HepG2 (cell line): ENCODE measurements around the gene KIF26B. TPM values are rescaled to one million over a fixed set of nuclear protein-coding genes. Genes with fewer than 3 reads are reported as not detected.

Source experiments
- ATAC-seq: fragments of 200-7000 bp; cut with Tn5 transposase; 3 replicates; pipeline ENCODE4 v1.9.1; 2020; ENCODE audit warnings: mild to moderate bottlenecking, moderate library complexity
- BruUV-seq: library from RNA; stranded (reverse); fragments of 400-500 nt; replicated peaks from 2 replicates; lab custom pipeline; 2021; lab: Mats Ljungman, UMichigan
- CTCF ChIA-PET: fragments of 300-600 bp; formaldehyde crosslinking; extraction: SDS; loops from one replicate; lab custom pipeline; 2021; ENCODE audit warnings: low total read pairs, inconsistent platforms, low intra/inter-chr PET ratio; lab: Yijun Ruan, JAX
- POLR2A ChIA-PET: fragments of 350-600 bp; sonication (Branson Sonifier 250); formaldehyde crosslinking; loops from one replicate; lab custom pipeline; 2020; ENCODE audit warnings: antibody characterized with exemption, inconsistent platforms; lab: Yijun Ruan, JAX
- DNase-seq: peaks from one replicate; pipeline ENCODE4 v3.0.0-alpha.2; 2015; ENCODE audit warnings: low spot score
- FAIRE-seq: peaks from 3 replicates; lab custom pipeline; 2011; peaks lifted over from hg19 to GRCh38; lab: Jason Lieb, UNC
- H2AFZ ChIP-seq: one replicate; pipeline ENCODE4 v1.6.1; 2011; ENCODE audit warnings: low read length, inconsistent platforms
- H3K27ac ChIP-seq: fragments of 300-600 bp; 3 replicates; pipeline ENCODE4 v1.8.0; 2011; ENCODE audit warnings: mixed run types, mild to moderate bottlenecking, mixed read lengths, low read length, inconsistent platforms; ENCODE audit not compliant: insufficient read depth; ENCODE audit errors: extremely low read length
- H3K27me3 ChIP-seq, 2 experiments: fragments of 200-600 bp in 1 of 2; 2 replicates in 1 of 2; 3 replicates in 1 of 2; pipeline versions ENCODE4 v1.6.0 to v1.8.0; 2011; ENCODE audit warnings: low read length in 2 of 2, mild to moderate bottlenecking in 2 of 2, moderate library complexity in 2 of 2, inconsistent platforms in 1 of 2; ENCODE audit not compliant: insufficient read depth in 2 of 2, control insufficient read depth in 1 of 2
- H3K36me3 ChIP-seq, 2 experiments: fragments of 200-600 bp in 1 of 2; replicated peaks in 1 of 2; 2 replicates in 1 of 2; 3 replicates in 1 of 2; pipeline versions ENCODE4 v1.5.1 to v1.8.0; 2011; ENCODE audit warnings: low read length in 2 of 2, inconsistent platforms in 1 of 2; ENCODE audit not compliant: insufficient read depth in 2 of 2, control insufficient read depth in 1 of 2
- H3K4me1 ChIP-seq: 2 replicates; pipeline ENCODE4 v1.5.1; 2012; ENCODE audit warnings: low read length, inconsistent platforms; ENCODE audit not compliant: insufficient read depth
- H3K4me2 ChIP-seq: 2 replicates; pipeline ENCODE4 v1.6.0; 2011; ENCODE audit warnings: low read depth, low read length, inconsistent platforms
- H3K4me3 ChIP-seq, 3 experiments: fragments of 200-600 bp in 1 of 3; sonication (generic), shearing (Covaris generic) in 1 of 3; replicated peaks in 1 of 3; 2 replicates each; pipeline ENCODE4 v1.5.1; 2011 to 2016; ENCODE audit warnings: low read length in 3 of 3, inconsistent platforms in 2 of 3, low read depth in 2 of 3, mild to moderate bottlenecking in 2 of 3, control low read depth in 1 of 3, mixed read lengths in 1 of 3; ENCODE audit not compliant: insufficient read depth in 1 of 3
- H3K79me2 ChIP-seq: one replicate; pipeline ENCODE4 v1.6.1; 2011; ENCODE audit warnings: low read length, inconsistent platforms; ENCODE audit not compliant: insufficient read depth
- H3K9ac ChIP-seq: 2 replicates; pipeline ENCODE4 v1.6.0; 2011; ENCODE audit warnings: mild to moderate bottlenecking, low read depth, low read length, inconsistent platforms; ENCODE audit not compliant: insufficient read depth
- H3K9me3 ChIP-seq: 2 replicates; pipeline ENCODE4 v1.5.1; 2012; ENCODE audit warnings: mild to moderate bottlenecking, low read length
- H4K20me1 ChIP-seq: 2 replicates; pipeline ENCODE4 v1.6.0; 2011; ENCODE audit warnings: inconsistent platforms, mild to moderate bottlenecking, low read length, moderate library complexity; ENCODE audit not compliant: insufficient read depth
- KMT2B ChIP-seq: IDR thresholded peaks from 2 replicates; pipeline ENCODE4 v1.6.1; 2016; ENCODE audit warnings: missing genetic modification reagents, missing compliant biosample characterization
- MYC ChIP-seq: sonication (generic); formaldehyde crosslinking; IDR thresholded peaks from 2 replicates; pipeline ENCODE4 v1.9.0; 2021; ENCODE audit warnings: missing genetic modification reagents, borderline replicate concordance
- NR2F2 ChIP-seq: IDR thresholded peaks from 2 replicates; pipeline ENCODE4 v1.6.1; 2012; ENCODE audit warnings: low read depth, inconsistent platforms, borderline replicate concordance
- PAX8 ChIP-seq: sonication (generic); formaldehyde crosslinking; IDR thresholded peaks from 2 replicates; pipeline ENCODE4 v1.8.0; 2022; ENCODE audit warnings: mild to moderate bottlenecking, missing genetic modification reagents, borderline replicate concordance
- REST ChIP-seq, 2 experiments: IDR thresholded peaks; 2 replicates each; pipeline ENCODE4 v1.6.1; 2011 to 2012; ENCODE audit warnings: low read length in 2 of 2, borderline replicate concordance in 1 of 2, low read depth in 1 of 2, mild to moderate bottlenecking in 1 of 2, moderate library complexity in 1 of 2
- SSRP1 ChIP-seq: IDR thresholded peaks from 2 replicates; pipeline ENCODE4 v1.6.1; 2016; ENCODE audit warnings: control low read depth
- ZNF142 ChIP-seq: sonication (generic); formaldehyde crosslinking; IDR thresholded peaks from 2 replicates; pipeline ENCODE4 v1.4.0; 2020; ENCODE audit warnings: missing genetic modification reagents
- ZNF720 ChIP-seq: sonication (generic); formaldehyde crosslinking; IDR thresholded peaks from 2 replicates; pipeline ENCODE4 v1.4.0; 2020; ENCODE audit warnings: missing genetic modification reagents
- ZSCAN9 ChIP-seq: IDR thresholded peaks from 2 replicates; pipeline ENCODE4 v1.6.1; 2016; ENCODE audit warnings: borderline replicate concordance
- WGBS: methylation state at CpG from one replicate; pipeline ENCODE4 v1.1.6; 2017; ENCODE audit warnings: low lambda C conversion rate; 5-methylcytosine and 5-hydroxymethylcytosine counted together
- in situ Hi-C: cut with HindIII; loops from 2 replicates; pipeline ENCODE4 v1.10.0; 2017; ENCODE audit warnings: low pct_unique_long_range_greater_than_20kb; ENCODE audit not compliant: extremely low pct_ligation_motif_present
- intact Hi-C: fragments of 100-400 bp; cut with micrococcal nuclease; formaldehyde crosslinking; loops from one replicate; pipeline ENCODE4 v1.10.0; 2022; ENCODE audit not compliant: unreplicated experiment
- polyA plus RNA-seq, 8 experiments: library from polyadenylated mRNA; depleted of rRNA in 3 of 8; stranded (reverse) in 7 of 8; unstranded in 1 of 8; fragments of >200 nt; fragmentation: Illumina TruSeq in 4 of 8; extraction: Trizol in 4 of 8; gene quantifications; 2 replicates each; pipeline versions ENCODE4 v1.2.1 to v1.2.3, GENCODE V29; 2011 to 2016; ENCODE audit warnings: low read depth in 4 of 8, missing spikeins in 1 of 8, mixed read lengths in 1 of 8; ENCODE audit not compliant: insufficient read depth in 1 of 8
- total RNA-seq, 5 experiments: library from RNA; depleted of rRNA; stranded (reverse); fragments of >200 nt; fragmentation: Illumina TruSeq; extraction: Trizol; gene quantifications; 2 replicates each; pipeline ENCODE4 v1.2.3, GENCODE V29; 2016; ENCODE audit warnings: low read depth in 1 of 5

KIF26B gene
- total and polyA plus RNA-seq, 2 of the 13 experiments (the other 11 are each of a cell fraction or from before 2014, with no cell fraction given): 0.08 to 0.09 TPM

- peak overlapping the region; percentile 77 for H3K27ac ChIP-seq
- TF ChIP-seq NR2F2 (no peak), REST (IDR thresholded peaks at IDR 0.05; ENCODE audit: borderline replicate concordance in 1 of 2, low read depth in 1 of 2, low read length in 2 of 2) (no peak), MYC (CRISPR knock-in tag) (no peak), ZNF142 (CRISPR knock-in tag) (no peak), ZNF720 (CRISPR knock-in tag) (no peak), SSRP1 (CRISPR knock-in tag) (no peak), ZSCAN9 (CRISPR knock-in tag) (0 out of 2 replicates have a peak, but pooled peaks have one; percentile 14), KMT2B (CRISPR knock-in tag) (no peak), PAX8 (CRISPR knock-in tag) (no peak)
- TF ChIP-seq, all 625 proteins: peak for 1
- POLR2A ChIA-PET: interaction anchor here (1.0 to 1.8 kb wide), 4 partner anchors 12 to 50 kb away, joined by 3 to 10 read pairs (median 6); no protein-coding TSS in a partner anchor
- no peaks in the 10 kb centered on the region for H3K27me3 ChIP-seq
- no peaks in the 10 kb centered on the region for H3K36me3 ChIP-seq
- H3K4me3 ChIP-seq: peak overlapping the region in 2 of 3 experiments; percentile 55 to 68; a peak in 4 of 6 replicates
- WGBS: 4% methylated on average over 4 of the region's 4 CpGs
- H3K4me2 ChIP-seq: peak overlapping the region; percentile 83
- CTCF ChIA-PET: no interaction called here
- no TSS peak for BruUV-seq
- peak overlapping the region; percentile 69; the same call in 1 of the 2 replicates for H3K9ac ChIP-seq
- intact Hi-C loops (no loop called here), in situ Hi-C loops (no loop called here)
- FAIRE-seq: no peak
- no peaks in the 10 kb centered on the region for H4K20me1 ChIP-seq
- H3K4me1 ChIP-seq: peaks cover 53% of the 10 kb centered on the region
- no peaks in the 10 kb centered on the region for H3K9me3 ChIP-seq
- DNase-seq: no peak
- H3K79me2 ChIP-seq: no peaks in the 10 kb centered on the region
- no peak overlapping the region for H2AFZ ChIP-seq
- peak; percentile 41 for ATAC-seq
Measured at GRCh38 chr1:245108246-245108645, 46.5 kb upstream of the KIF26B start.
